ENCODE measurements around the gene GINS2. TPM values are rescaled to one million over a fixed set of nuclear protein-coding genes. Genes with fewer than 3 reads are reported as not detected.

GINS2 gene
- total and polyA plus RNA-seq, 2 experiments from 2014 or later = 40.5 to 44.4 TPM

GRCh38 chr16:85661740-85662481 is 26.8 kb downstream of the GINS2 start:
- Mint-ChIP-seq H3K36me3 (ENCODE audit: low read depth) (peaks cover 92% of the 10 kb centered on the region), H3K9me3 (no peaks in the 10 kb centered on the region; the same call in 2 of the 3 replicates)
- no peak overlapping the region for H2AFZ ChIP-seq

More at GRCh38 chr16:85661740-85662481, 26.8 kb downstream of the GINS2 start:
- no peaks in the 10 kb centered on the region for H3K9me2 ChIP-seq (ENCODE audit: insufficient read depth)
- no peak overlapping the region for H3K4me2 ChIP-seq
- no peak for TF ChIP-seq CTCF (conservative IDR thresholded peaks at IDR 0.05; ENCODE audit: low read depth in 2 of 2)
- TF ChIP-seq ZNF331 (CRISPR knock-in tag; IDR thresholded peaks at IDR 0.05; ENCODE audit: low read depth) = no peak
- TF ChIP-seq CREB1 (CRISPR knock-in tag; IDR thresholded peaks at IDR 0.05; ENCODE audit: low read depth) = no peak
- no peak for TF ChIP-seq POLR2AphosphoS5 (IDR thresholded peaks at IDR 0.05; ENCODE audit: low read depth)
- TF ChIP-seq ZNF114 (CRISPR knock-in tag; IDR thresholded peaks at IDR 0.05) = no peak
- TF ChIP-seq EZH2 (IDR thresholded peaks at IDR 0.05; ENCODE audit: low read depth, unreplicated experiment) = no peak
- TF ChIP-seq NANOG (IDR thresholded peaks at IDR 0.05; ENCODE audit: borderline replicate concordance) = no peak
- TF ChIP-seq, protein P1, sequence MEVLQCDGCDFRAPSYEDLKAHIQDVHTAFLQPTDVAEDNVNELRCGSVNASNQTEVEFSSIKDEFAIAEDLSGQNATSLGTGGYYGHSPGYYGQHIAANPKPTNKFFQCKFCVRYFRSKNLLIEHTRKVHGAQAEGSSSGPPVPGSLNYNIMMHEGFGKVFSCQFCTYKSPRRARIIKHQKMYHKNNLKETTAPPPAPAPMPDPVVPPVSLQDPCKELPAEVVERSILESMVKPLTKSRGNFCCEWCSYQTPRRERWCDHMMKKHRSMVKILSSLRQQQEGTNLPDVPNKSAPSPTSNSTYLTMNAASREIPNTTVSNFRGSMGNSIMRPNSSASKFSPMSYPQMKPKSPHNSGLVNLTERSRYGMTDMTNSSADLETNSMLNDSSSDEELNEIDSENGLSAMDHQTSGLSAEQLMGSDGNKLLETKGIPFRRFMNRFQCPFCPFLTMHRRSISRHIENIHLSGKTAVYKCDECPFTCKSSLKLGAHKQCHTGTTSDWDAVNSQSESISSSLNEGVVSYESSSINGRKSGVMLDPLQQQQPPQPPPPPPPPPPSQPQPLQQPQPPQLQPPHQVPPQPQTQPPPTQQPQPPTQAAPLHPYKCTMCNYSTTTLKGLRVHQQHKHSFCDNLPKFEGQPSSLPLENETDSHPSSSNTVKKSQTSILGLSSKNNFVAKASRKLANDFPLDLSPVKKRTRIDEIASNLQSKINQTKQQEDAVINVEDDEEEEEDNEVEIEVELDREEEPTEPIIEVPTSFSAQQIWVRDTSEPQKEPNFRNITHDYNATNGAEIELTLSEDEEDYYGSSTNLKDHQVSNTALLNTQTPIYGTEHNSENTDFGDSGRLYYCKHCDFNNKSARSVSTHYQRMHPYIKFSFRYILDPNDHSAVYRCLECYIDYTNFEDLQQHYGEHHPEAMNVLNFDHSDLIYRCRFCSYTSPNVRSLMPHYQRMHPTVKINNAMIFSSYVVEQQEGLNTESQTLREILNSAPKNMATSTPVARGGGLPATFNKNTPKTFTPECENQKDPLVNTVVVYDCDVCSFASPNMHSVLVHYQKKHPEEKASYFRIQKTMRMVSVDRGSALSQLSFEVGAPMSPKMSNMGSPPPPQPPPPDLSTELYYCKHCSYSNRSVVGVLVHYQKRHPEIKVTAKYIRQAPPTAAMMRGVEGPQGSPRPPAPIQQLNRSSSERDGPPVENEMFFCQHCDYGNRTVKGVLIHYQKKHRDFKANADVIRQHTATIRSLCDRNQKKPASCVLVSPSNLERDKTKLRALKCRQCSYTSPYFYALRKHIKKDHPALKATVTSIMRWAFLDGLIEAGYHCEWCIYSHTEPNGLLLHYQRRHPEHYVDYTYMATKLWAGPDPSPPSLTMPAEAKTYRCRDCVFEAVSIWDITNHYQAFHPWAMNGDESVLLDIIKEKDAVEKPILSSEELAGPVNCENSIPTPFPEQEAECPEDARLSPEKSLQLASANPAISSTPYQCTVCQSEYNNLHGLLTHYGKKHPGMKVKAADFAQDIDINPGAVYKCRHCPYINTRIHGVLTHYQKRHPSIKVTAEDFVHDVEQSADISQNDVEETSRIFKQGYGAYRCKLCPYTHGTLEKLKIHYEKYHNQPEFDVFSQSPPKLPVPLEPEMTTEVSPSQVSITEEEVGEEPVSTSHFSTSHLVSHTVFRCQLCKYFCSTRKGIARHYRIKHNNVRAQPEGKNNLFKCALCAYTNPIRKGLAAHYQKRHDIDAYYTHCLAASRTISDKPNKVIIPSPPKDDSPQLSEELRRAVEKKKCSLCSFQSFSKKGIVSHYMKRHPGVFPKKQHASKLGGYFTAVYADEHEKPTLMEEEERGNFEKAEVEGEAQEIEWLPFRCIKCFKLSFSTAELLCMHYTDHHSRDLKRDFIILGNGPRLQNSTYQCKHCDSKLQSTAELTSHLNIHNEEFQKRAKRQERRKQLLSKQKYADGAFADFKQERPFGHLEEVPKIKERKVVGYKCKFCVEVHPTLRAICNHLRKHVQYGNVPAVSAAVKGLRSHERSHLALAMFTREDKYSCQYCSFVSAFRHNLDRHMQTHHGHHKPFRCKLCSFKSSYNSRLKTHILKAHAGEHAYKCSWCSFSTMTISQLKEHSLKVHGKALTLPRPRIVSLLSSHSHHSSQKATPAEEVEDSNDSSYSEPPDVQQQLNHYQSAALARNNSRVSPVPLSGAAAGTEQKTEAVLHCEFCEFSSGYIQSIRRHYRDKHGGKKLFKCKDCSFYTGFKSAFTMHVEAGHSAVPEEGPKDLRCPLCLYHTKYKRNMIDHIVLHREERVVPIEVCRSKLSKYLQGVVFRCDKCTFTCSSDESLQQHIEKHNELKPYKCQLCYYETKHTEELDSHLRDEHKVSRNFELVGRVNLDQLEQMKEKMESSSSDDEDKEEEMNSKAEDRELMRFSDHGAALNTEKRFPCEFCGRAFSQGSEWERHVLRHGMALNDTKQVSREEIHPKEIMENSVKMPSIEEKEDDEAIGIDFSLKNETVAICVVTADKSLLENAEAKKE (CRISPR knock-in tag; IDR thresholded peaks at IDR 0.05) = no peak
- no peak for TF ChIP-seq REST (IDR thresholded peaks at IDR 0.05; ENCODE audit: unreplicated experiment)
- no peak for TF ChIP-seq ETS1 (IDR thresholded peaks at IDR 0.05)
- TF ChIP-seq EZH2phosphoT487 (IDR thresholded peaks at IDR 0.05; ENCODE audit: unreplicated experiment) = no peak
- TF ChIP-seq STAT1 (IDR thresholded peaks at IDR 0.05; ENCODE audit: unreplicated experiment) = no peak
- no peak for TF ChIP-seq JUNB (IDR thresholded peaks at IDR 0.05; ENCODE audit: unreplicated experiment)
- H3K27ac ChIP-seq (ENCODE audit: low read depth) = no peak overlapping the region
- no peaks in the 10 kb centered on the region for H3K79me2 ChIP-seq (replicated peaks; ENCODE audit: insufficient read depth)
- no peaks in the 10 kb centered on the region for H3K27me3 ChIP-seq (ENCODE audit: insufficient read depth)
- H4K20me1 ChIP-seq (replicated peaks; ENCODE audit: insufficient read depth) = peaks cover 9% of the 10 kb centered on the region
- H3K4me3 ChIP-seq = no peak overlapping the region
- H3K4me1 ChIP-seq (ENCODE audit: insufficient read depth) = no peaks in the 10 kb centered on the region
- H3F3A ChIP-seq (replicated peaks; ENCODE audit: low read depth) = peaks cover 23% of the 10 kb centered on the region
- ATAC-seq (no peak), DNase-seq (ENCODE audit: low spot score) (no peak)
- no peak overlapping the region for H3K4me3 Mint-ChIP-seq
- peaks cover 34% of the 10 kb centered on the region for H3K36me3 ChIP-seq (ENCODE audit: insufficient read depth)
- H3K27me3 Mint-ChIP-seq (ENCODE audit: insufficient read depth, low read depth, poor library complexity) = peaks cover 27% of the 10 kb centered on the region
- H3K27ac Mint-ChIP-seq = no peak overlapping the region
- peaks cover 4% of the 10 kb centered on the region; the same call in 1 of the 3 replicates for H3K4me1 Mint-ChIP-seq
